ENCODE data around the gene TULP4. TPM values are rescaled to one million over a fixed set of nuclear protein-coding genes. Genes with fewer than 3 reads are reported as not detected.

TULP4 gene
- total and polyA plus RNA-seq, 7 experiments from 2014 or later = 33.3 to 79.0 (median 51.8) TPM

DNA sequence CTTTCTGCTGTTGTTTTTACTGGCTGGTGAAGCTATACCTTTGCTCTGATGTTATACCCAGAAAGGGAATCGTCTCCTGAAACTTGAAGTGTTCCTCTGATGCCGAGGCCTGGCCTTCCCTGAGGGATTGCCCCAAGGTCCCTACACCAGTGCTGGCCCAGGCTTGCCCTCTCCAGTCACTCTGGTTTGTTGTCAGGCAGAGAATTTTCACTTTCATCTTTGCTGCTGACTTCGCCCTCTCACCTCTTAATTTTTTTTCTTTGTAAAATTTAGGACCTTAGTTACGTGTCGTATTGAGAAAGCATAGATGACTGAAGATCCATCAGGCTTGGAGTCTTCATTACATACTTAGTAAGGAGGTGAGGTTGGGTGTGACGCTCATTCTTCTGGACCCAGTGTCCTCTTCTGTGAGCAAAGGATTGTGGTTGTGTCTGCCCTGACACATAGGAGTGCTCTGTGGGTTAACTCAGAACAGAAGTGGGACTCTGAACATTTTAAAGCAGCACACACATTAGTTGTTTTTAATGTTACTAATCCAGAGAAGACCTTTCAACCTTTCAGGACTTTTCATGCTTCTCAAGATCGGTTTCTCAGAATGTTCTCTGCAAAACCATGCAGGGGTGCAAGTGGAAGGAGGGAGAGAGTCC is 45.4 kb downstream of the TULP4 start:
- no peak for ATAC-seq
- H3K9me3 ChIP-seq (ENCODE audit: control insufficient read depth in 2 of 3, low read length in 3 of 3) = no peaks in the 10 kb centered on the region
- no peak overlapping the region for H3K27ac ChIP-seq (ENCODE audit: low read depth, low read length)
- H3K4me1 ChIP-seq (ENCODE audit: control insufficient read depth in 2 of 2, insufficient read depth in 2 of 2, low read length in 2 of 2) = peaks cover 8 to 20% of the 10 kb centered on the region in 2 donors
- no peak overlapping the region for H3K4me3 ChIP-seq (ENCODE audit: low read length)
- ChIA-PET POLR2A (no interaction called here), CTCF (no interaction called here)
- H3K27me3 ChIP-seq (ENCODE audit: control insufficient read depth in 2 of 2, insufficient read depth in 2 of 2, low read length in 2 of 2) = no peaks in the 10 kb centered on the region
- DNase-seq = no peak
- Mint-ChIP-seq H3K27ac (peak overlapping the region in 4 of 9 donors; percentile 2 to 54 (median 14)), H3K36me3 (peaks cover 0 to 15% (median 0%) of the 10 kb centered on the region in 5 donors), H3K9me3 (no peaks in the 10 kb centered on the region), H3K4me3 (peak overlapping the region in 4 of 10 donors; percentile 14 to 50 (median 40)), H3K27me3 (no peaks in the 10 kb centered on the region), H3K4me1 (peaks cover 32 to 61% (median 52%) of the 10 kb centered on the region in 7 donors)
- H3K36me3 ChIP-seq (ENCODE audit: control insufficient read depth in 2 of 3, insufficient read depth in 3 of 3, low read length in 3 of 3) = no peaks in the 10 kb centered on the region
- intact Hi-C loops (cut with micrococcal nuclease) = loop anchor here in 1 of 2 donors (5.0 kb wide), 1 partner anchor 65 kb away; no protein-coding TSS in a partner anchor

DNA sequence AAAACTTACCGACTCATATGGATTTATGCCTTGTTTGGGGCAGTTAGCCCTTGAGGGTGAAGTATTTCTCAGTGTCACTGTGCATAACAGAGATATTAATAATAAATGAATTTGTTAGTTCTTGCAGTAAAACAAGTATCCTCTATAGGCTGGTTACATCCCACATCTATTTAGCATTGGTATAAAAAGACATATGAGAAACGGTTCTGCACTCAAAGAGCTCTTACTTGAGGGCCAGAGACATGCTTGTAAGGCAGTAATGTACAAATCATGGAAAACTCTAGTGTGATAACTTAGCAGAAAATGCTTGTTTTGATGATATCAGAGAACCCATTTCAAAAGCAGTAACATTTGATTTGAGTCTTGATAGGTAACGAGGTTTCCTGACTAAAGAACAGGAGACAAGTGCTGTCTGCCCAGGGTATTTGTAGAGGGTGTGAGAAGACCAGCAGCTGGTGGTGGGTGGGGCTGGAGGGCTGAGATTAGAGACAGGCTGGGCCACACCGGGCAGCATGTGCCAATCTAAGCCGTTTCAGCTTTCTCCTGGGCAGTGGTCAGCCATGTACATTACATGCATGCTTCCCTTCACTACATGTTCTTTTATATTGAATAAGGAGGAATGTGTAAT is 46.3 kb downstream of the TULP4 start:
- H3K4me3 ChIP-seq (ENCODE audit: low read length) = no peak overlapping the region
- no peaks in the 10 kb centered on the region for H3K27me3 Mint-ChIP-seq
- H3K9me3 ChIP-seq (ENCODE audit: control insufficient read depth in 2 of 3, low read length in 3 of 3) = no peaks in the 10 kb centered on the region
- H3K27ac Mint-ChIP-seq = peak overlapping the region in 2 of 9 donors; percentile 3 to 11
- intact Hi-C loops (cut with micrococcal nuclease) = loop anchor here in 1 of 2 donors (5.0 kb wide), 1 partner anchor 66 kb away; no protein-coding TSS in a partner anchor
- H3K36me3 Mint-ChIP-seq = peaks cover 0 to 18% (median 0%) of the 10 kb centered on the region in 5 donors
- ChIA-PET CTCF (no interaction called here), POLR2A (no interaction called here)
- DNase-seq = peak in 1 of 9 donors; percentile 3
- no peaks in the 10 kb centered on the region for H3K9me3 Mint-ChIP-seq
- H3K36me3 ChIP-seq (ENCODE audit: control insufficient read depth in 2 of 3, insufficient read depth in 3 of 3, low read length in 3 of 3) = no peaks in the 10 kb centered on the region
- peaks cover 8 to 20% of the 10 kb centered on the region in 2 donors for H3K4me1 ChIP-seq (ENCODE audit: control insufficient read depth in 2 of 2, insufficient read depth in 2 of 2, low read length in 2 of 2)
- H3K4me1 Mint-ChIP-seq = peaks cover 32 to 61% (median 52%) of the 10 kb centered on the region in 7 donors
- H3K27me3 ChIP-seq (ENCODE audit: control insufficient read depth in 2 of 2, insufficient read depth in 2 of 2, low read length in 2 of 2) = no peaks in the 10 kb centered on the region
- peak overlapping the region in 4 of 10 donors; percentile 6 to 31 (median 26) for H3K4me3 Mint-ChIP-seq
- H3K27ac ChIP-seq (ENCODE audit: low read depth, low read length) = no peak overlapping the region
- peak; percentile 34 for ATAC-seq

DNA sequence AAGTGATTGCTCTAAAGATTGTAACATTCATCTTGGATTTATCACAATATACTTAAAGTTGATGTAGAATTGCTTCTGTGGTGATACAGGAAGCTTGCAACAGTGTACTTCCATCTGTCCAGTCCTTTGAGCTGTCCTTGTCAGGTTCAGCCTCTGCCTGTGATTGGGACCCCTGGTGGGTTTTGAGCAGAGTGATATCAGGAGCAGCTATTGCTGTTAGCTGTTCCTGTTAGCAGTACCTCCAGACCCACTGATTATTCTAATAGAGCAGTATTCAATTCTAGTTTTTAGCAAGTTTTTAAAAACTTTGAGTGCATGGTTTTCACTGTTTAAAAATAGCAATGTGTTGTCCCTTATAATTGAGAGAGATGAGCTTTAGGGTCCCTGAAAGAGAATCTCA is 48.8 kb downstream of the TULP4 start:
- no peak overlapping the region for H3K27ac ChIP-seq (ENCODE audit: low read depth, low read length)
- peaks cover 8 to 20% of the 10 kb centered on the region in 2 donors for H3K4me1 ChIP-seq (ENCODE audit: control insufficient read depth in 2 of 2, insufficient read depth in 2 of 2, low read length in 2 of 2)
- Mint-ChIP-seq H3K4me3 (no peak overlapping the region), H3K4me1 (peaks cover 26 to 50% (median 37%) of the 10 kb centered on the region in 7 donors), H3K9me3 (peaks cover 0 to 4% (median 0%) of the 10 kb centered on the region in 11 donors), H3K27me3 (no peaks in the 10 kb centered on the region), H3K27ac (no peak overlapping the region), H3K36me3 (peaks cover 0 to 16% (median 4%) of the 10 kb centered on the region in 5 donors)
- no peak overlapping the region for H3K4me3 ChIP-seq (ENCODE audit: low read length)
- no peaks in the 10 kb centered on the region for H3K9me3 ChIP-seq (ENCODE audit: control insufficient read depth in 2 of 3, low read length in 3 of 3)
- ChIA-PET POLR2A (no interaction called here), CTCF (interaction anchor here (0.5 kb wide), 1 partner anchor 79 kb away, joined by 3 read pairs; no protein-coding TSS in a partner anchor)
- intact Hi-C loops (cut with micrococcal nuclease) = no loop called here
- no peaks in the 10 kb centered on the region for H3K27me3 ChIP-seq (ENCODE audit: control insufficient read depth in 2 of 2, insufficient read depth in 2 of 2, low read length in 2 of 2)
- no peak for DNase-seq
- ATAC-seq = no peak
- H3K36me3 ChIP-seq (ENCODE audit: control insufficient read depth in 2 of 3, insufficient read depth in 3 of 3, low read length in 3 of 3) = no peaks in the 10 kb centered on the region

DNA sequence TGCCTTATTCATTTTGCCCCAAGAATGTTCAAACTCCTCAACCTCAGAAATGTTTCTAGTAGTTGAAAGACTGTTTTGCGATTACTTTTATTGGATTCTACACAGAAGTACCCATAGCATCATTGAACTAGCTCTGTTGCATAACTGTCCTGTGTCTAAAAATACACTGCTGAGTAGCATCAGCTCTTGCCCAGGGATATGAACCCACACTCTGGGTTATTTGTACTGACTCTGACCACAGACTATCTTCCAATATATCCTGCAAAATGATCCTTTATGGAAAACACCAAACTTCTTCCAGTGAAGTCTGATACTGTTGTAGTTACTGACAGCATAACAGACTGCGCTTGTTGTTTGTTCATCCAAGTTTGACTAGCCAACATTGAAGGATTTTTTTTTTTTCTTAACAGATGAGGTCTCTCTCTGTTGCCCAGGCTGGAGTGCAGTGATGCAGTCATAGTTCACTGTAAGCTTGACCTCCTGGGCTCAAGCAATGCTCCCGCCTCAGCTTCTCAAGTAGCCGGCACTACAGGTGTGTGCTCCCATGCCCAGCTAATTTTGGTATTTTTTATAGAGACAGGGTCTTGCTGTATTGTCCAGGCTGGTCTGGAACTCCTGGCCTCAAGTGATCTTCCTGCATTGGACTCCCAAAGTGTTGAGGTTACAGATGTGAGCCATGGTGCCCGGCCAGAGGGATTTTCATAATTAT is 49.9 kb downstream of the TULP4 start:
- Mint-ChIP-seq H3K27me3 (peaks cover 0 to 1% (median 0%) of the 10 kb centered on the region in 5 donors), H3K4me3 (no peak overlapping the region), H3K4me1 (peaks cover 19 to 43% (median 30%) of the 10 kb centered on the region in 7 donors), H3K9me3 (peaks cover 0 to 4% (median 0%) of the 10 kb centered on the region in 11 donors), H3K36me3 (peaks cover 0 to 21% (median 4%) of the 10 kb centered on the region in 5 donors), H3K27ac (no peak overlapping the region)
- POLR2A ChIA-PET = no interaction called here
- no peak overlapping the region for H3K27ac ChIP-seq (ENCODE audit: low read depth, low read length)
- intact Hi-C loops (cut with micrococcal nuclease) = no loop called here
- CTCF ChIA-PET = no interaction called here
- H3K4me1 ChIP-seq (ENCODE audit: control insufficient read depth in 2 of 2, insufficient read depth in 2 of 2, low read length in 2 of 2) = peaks cover 6 to 18% of the 10 kb centered on the region in 2 donors
- DNase-seq (no peak), ATAC-seq (no peak)
- H3K27me3 ChIP-seq (ENCODE audit: control insufficient read depth in 2 of 2, insufficient read depth in 2 of 2, low read length in 2 of 2) = no peaks in the 10 kb centered on the region
- no peak overlapping the region for H3K4me3 ChIP-seq (ENCODE audit: low read length)
- no peaks in the 10 kb centered on the region for H3K9me3 ChIP-seq (ENCODE audit: control insufficient read depth in 2 of 3, low read length in 3 of 3)
- H3K36me3 ChIP-seq (ENCODE audit: control insufficient read depth in 2 of 3, insufficient read depth in 3 of 3, low read length in 3 of 3) = no peaks in the 10 kb centered on the region

DNA sequence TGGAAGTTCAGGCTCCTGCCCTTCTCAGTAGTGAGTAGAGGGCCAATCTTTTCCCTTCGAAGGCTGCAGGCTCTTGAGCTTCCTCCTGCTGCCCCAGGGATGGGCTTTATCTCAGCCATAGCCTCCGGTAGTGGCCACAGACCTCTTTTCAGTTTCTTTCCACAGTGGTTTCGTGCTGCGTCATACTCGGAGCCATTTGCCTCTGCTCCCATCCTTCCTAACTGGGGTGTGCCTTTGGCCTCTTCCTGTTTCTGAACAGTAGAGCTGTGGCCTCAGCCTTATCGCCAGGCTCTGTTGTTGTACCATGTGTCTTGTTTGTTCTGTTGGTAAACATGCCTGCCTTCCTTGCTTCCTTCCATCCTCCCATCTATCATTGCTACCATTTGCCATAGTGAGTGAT is 54.1 kb downstream of the TULP4 start:
- CTCF ChIA-PET = interaction anchor here (0.6 to 0.7 kb wide), 2 partner anchors 64 to 1511 kb away, joined by 3 read pairs; no protein-coding TSS in a partner anchor
- POLR2A ChIA-PET = no interaction called here
- Mint-ChIP-seq H3K9me3 (peaks cover 0 to 4% (median 0%) of the 10 kb centered on the region in 11 donors), H3K36me3 (peaks cover 0 to 24% (median 4%) of the 10 kb centered on the region in 5 donors), H3K27ac (peak overlapping the region in 1 of 9 donors; percentile 32), H3K4me1 (peaks cover 0 to 8% (median 4%) of the 10 kb centered on the region in 7 donors), H3K4me3 (no peak overlapping the region), H3K27me3 (peaks cover 0 to 2% (median 0%) of the 10 kb centered on the region in 5 donors)
- H3K4me3 ChIP-seq (ENCODE audit: low read length) = no peak overlapping the region
- intact Hi-C loops (cut with micrococcal nuclease) = no loop called here
- no peak for DNase-seq
- no peak for ATAC-seq
- H3K36me3 ChIP-seq (ENCODE audit: control insufficient read depth in 2 of 3, insufficient read depth in 3 of 3, low read length in 3 of 3) = no peaks in the 10 kb centered on the region
- H3K27ac ChIP-seq (ENCODE audit: low read depth, low read length) = no peak overlapping the region
- H3K4me1 ChIP-seq (ENCODE audit: control insufficient read depth in 2 of 2, insufficient read depth in 2 of 2, low read length in 2 of 2) = no peaks in the 10 kb centered on the region
- H3K9me3 ChIP-seq (ENCODE audit: control insufficient read depth in 2 of 3, low read length in 3 of 3) = no peaks in the 10 kb centered on the region
- no peaks in the 10 kb centered on the region for H3K27me3 ChIP-seq (ENCODE audit: control insufficient read depth in 2 of 2, insufficient read depth in 2 of 2, low read length in 2 of 2)

DNA sequence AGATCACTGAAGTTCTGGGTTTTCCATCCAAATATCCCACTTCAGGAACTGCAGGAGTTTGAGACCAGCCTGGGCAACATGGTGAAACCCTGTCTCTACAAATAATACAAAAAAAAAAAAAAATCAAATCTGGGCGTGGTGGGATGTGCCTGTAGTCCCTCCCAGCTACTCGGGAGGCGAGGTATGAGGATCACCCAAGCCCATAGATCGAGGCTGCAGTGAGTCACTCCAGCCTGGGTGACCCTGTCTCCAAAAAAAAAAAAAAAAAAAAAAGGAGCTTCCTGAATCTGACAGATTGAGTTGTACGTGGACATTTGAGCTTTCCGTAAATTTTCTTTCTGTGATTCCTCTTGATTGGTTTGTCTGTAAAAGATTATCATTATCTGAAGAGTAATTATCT is 55.6 kb downstream of the TULP4 start:
- POLR2A ChIA-PET = no interaction called here
- Mint-ChIP-seq H3K9me3 (peaks cover 0 to 4% (median 0%) of the 10 kb centered on the region in 11 donors), H3K27ac (no peak overlapping the region), H3K4me3 (no peak overlapping the region), H3K4me1 (peaks cover 0 to 8% (median 4%) of the 10 kb centered on the region in 7 donors), H3K36me3 (peaks cover 0 to 23% (median 4%) of the 10 kb centered on the region in 5 donors), H3K27me3 (peaks cover 0 to 2% (median 0%) of the 10 kb centered on the region in 5 donors)
- DNase-seq (no peak), ATAC-seq (no peak)
- no peaks in the 10 kb centered on the region for H3K9me3 ChIP-seq (ENCODE audit: control insufficient read depth in 2 of 3, low read length in 3 of 3)
- H3K27ac ChIP-seq (ENCODE audit: low read depth, low read length) = no peak overlapping the region
- no peaks in the 10 kb centered on the region for H3K4me1 ChIP-seq (ENCODE audit: control insufficient read depth in 2 of 2, insufficient read depth in 2 of 2, low read length in 2 of 2)
- no peaks in the 10 kb centered on the region for H3K27me3 ChIP-seq (ENCODE audit: control insufficient read depth in 2 of 2, insufficient read depth in 2 of 2, low read length in 2 of 2)
- CTCF ChIA-PET = no interaction called here
- H3K36me3 ChIP-seq (ENCODE audit: control insufficient read depth in 2 of 3, insufficient read depth in 3 of 3, low read length in 3 of 3) = no peaks in the 10 kb centered on the region
- H3K4me3 ChIP-seq (ENCODE audit: low read length) = no peak overlapping the region
- intact Hi-C loops (cut with micrococcal nuclease) = no loop called here

Measured in naive thymus-derived CD4-positive, alpha-beta T cell (primary cell).